Mammary microvascular endothelial cell (primary cell): ENCODE results near the gene TMEM176A. TPM values are rescaled to one million over a fixed set of nuclear protein-coding genes. Genes with fewer than 3 reads are reported as not detected.

ENCODE experiments used
- total RNA-seq: library from RNA; depleted of rRNA; stranded (reverse); fragments of >200 nt; gene quantifications from 2 replicates; pipeline ENCODE4 v1.2.3, GENCODE V29; 2015

Gene TMEM176A
- not detected in 2 replicates for total RNA-seq

GRCh38 chr7:150800581-150801241, at the start of gene TMEM176A:
TSS of gene TMEM176A (plus strand) at chr7:150800769. CDS start at chr7:150801551, 782 bp downstream.

GRCh38 chr7:150799741-150800580, 608 bp upstream of the TMEM176A start, which contains the start of gene TMEM176B:
TSS of gene TMEM176B (minus strand) at chr7:150800364. CDS start at chr7:150796569, 3,795 bp downstream.

GRCh38 chr7:150852371-150852905, 51.9 kb downstream of the TMEM176A start, which contains the start of gene AOC1:
TSS of gene AOC1 (plus strand) at chr7:150852517. CDS start at chr7:150856471, 3,954 bp downstream.

Other genes starting within 250 kb of the TMEM176A start
- 62.7 and 64.1 TPM in 2 replicates for gene GIMAP4, start 233.4 kb upstream of the TMEM176A start, total RNA-seq
- 85.8 and 89.9 TPM in 2 replicates for gene GIMAP6, start 168.4 kb upstream of the TMEM176A start, total RNA-seq
- gene GIMAP2, start 115.1 kb upstream of the TMEM176A start, total RNA-seq: 34.2 and 35.7 TPM in 2 replicates
- gene GIMAP1, start 84.2 kb upstream of the TMEM176A start, total RNA-seq: 9.4 and 9.5 TPM in 2 replicates
- gene GIMAP5, start 63.4 kb upstream of the TMEM176A start, total RNA-seq: 54.7 and 56.8 TPM in 2 replicates
- gene TMEM176B, start 405 bp upstream of the TMEM176A start, total RNA-seq: not detected in 2 replicates
- not detected in 2 replicates for gene AOC1, start 51.7 kb downstream of the TMEM176A start, total RNA-seq
- not detected in 2 replicates for gene KCNH2, start 177.6 kb downstream of the TMEM176A start, total RNA-seq
- gene NOS3, start 190.2 kb downstream of the TMEM176A start, total RNA-seq: 25.3 and 34.3 TPM in 2 replicates
- not detected in 2 replicates for gene ATG9B, start 223.7 kb downstream of the TMEM176A start, total RNA-seq
- 37.6 and 46.2 TPM in 2 replicates for gene ABCB8, start 227.7 kb downstream of the TMEM176A start, total RNA-seq
- not detected in 2 replicates for gene ASIC3, start 247.8 kb downstream of the TMEM176A start, total RNA-seq